Measurements from ENCODE around the gene PTPRM.

PTPRM gene

DNA sequence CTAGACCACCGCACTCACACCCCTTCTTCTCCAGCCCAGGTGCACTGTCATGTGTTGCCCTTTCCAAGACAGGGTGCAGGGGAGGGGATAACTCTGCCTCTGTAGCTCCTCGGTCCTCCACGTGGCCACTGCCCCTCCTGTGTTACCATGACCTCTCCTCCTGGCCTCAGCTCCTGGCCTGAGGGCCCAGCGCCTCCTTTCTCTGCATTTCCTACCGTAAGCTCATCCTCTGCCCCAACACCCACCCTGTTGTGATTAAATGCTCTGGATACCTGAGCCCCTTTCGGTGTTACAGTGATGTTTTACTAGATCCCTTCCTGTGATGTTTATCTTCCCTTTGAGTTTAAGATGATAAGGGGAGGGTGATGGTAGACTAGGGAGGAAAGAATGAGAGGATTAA, 242.3 kb downstream of the PTPRM start:
- DNase-seq (ENCODE audit: low read depth) = no peak

GRCh38 chr18:7809978-7810377, 242.9 kb downstream of the PTPRM start:
- no peak for DNase-seq (ENCODE audit: low read depth)

GRCh38 chr18:7812431-7813063, 245.4 kb downstream of the PTPRM start:
- DNase-seq (ENCODE audit: low read depth) = no peak

DNA sequence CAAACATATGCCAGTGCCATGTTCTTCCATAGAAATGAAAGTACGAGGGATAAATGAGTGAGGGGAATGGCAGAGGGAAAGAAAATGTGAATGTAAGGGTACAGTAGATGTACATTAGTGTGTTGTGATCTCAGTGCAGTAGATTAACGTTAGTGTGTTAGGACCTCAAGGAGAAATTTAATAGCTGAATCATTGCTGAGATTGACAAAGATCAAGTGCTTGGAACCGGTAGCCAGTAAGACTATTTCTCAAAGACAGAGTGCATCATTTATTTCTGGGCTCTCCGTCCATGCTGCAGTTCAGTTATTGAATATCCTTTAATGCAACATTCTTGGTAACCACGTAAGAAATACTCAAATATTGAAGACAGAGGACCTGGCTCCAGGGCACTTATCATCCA, 246.0 kb downstream of the PTPRM start:
- DNase-seq (ENCODE audit: low read depth) = no peak

DNA sequence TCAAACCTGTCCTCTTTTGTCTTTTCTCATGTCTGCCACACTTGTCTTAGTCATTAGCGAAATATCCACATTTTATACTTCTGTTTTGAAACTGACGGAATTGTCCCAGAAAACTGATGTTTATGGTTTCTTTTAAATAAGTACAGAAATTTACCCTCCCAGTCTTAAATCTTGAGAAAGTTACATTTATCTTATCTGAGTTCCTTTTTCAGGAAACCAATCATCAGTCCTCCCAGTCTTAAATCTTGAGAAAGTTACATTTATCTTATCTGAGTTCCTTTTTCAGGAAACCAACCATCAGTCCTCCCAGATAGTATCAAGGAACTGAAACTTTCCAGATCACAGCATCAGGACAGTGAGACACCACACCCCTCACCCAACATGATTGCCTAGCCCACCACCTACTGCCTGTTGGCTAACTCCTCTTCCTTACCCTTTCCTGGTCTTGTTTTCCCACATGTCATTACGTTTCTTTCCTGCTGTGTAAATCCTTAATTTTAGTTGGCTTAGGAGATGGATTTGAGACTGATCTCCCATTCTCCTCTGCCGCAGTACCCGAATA, 247.7 kb downstream of the PTPRM start:
- DNase-seq (ENCODE audit: low read depth) = no peak

- DNase-seq (ENCODE audit: low read depth) = no peak
Observed at GRCh38 chr18:7815787-7816186, 248.7 kb downstream of the PTPRM start.

GRCh38 chr18:7817575-7818230, 250.6 kb downstream of the PTPRM start:
- no peak for DNase-seq (ENCODE audit: low read depth)

- no peak for DNase-seq (ENCODE audit: low read depth)
Observed at GRCh38 chr18:7821784-7822183, 254.7 kb downstream of the PTPRM start.

DNA sequence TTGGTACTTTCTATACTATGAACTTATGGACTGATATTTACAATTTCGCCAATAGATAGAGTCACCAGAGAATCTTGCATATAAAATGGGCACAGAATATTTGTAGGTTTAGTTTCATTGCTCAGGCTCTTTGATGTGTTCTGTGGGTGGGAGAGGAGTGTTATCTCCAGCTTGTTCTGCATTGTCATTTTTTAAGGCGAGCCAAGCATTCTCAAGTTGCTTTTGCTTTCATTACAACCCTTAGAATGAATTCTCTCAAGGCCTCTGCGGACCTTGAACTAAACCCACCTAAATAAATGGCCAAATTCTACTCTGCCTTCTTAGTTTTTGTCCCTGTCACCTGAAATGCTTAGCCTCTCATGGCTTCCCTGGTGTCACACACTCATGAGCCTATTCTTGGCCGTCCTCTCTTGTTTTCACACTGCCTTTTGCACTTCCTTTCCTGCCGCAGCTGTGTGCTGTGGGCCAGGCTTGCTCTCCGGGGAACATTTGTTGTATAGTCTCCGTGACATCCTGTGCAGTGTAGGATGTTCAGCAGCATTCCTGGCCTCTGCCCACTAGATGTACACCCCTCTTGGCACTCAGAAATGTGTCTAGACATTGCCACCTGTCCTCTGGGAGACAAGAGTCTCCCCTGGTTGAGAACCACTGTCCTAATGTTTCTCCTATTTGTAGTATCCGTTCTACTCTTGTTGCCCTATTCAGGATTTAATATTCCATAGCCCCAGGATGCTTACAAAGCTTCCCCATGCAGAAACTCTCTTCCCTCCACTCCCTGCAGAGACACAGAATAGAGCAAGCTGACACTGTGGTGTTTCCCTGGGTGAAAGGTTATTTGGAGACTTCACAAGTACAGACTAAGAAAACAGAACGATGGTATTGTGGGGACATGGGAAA, 255.6 kb downstream of the PTPRM start:
- DNase-seq (ENCODE audit: low read depth) = no peak

GRCh38 chr18:7824970-7825369, 257.9 kb downstream of the PTPRM start:
- no peak for DNase-seq (ENCODE audit: low read depth)

DNA sequence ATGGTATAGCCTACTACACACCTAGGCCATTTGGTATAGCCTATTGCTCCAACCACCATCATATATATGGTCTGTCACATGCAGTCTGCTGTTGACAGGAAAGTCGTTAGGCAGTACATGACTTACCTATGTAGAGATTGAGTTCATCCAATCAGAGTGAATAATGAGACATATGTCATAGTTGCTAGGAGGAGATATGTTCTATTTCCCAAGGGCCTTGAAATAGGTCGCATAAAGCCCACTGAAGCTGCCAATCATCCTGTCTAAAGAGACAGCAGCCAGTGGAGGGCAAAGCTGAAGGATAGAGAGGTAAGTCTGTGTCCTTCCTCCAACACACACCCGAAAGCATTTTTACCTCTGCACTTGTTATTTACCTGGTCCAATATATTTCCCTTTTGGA, 263.4 kb downstream of the PTPRM start:
- DNase-seq (ENCODE audit: low read depth) = no peak

DNA sequence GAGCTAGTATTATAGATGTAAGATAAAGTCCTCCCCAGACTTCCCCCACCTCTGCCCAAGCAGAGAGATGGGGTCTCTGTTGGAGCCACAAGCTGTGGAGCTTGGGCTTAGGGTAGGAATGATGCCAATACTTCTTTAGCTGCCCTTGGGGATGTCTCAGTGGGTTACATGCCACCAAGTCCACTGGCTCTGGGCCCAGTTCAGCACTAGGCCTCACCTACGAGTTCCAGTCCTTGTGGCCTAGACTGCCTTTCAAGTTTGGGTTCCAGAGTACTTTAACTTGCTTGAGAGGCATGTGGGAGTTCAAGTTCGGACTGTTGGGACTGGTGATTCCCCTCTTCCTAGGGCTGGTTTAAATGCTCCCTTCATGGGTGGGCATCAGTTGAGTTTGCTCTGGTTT, 272.4 kb downstream of the PTPRM start:
- DNase-seq (ENCODE audit: low read depth) = no peak

GRCh38 chr18:7840411-7840810, 273.3 kb downstream of the PTPRM start:
- no peak for DNase-seq (ENCODE audit: low read depth)

DNA sequence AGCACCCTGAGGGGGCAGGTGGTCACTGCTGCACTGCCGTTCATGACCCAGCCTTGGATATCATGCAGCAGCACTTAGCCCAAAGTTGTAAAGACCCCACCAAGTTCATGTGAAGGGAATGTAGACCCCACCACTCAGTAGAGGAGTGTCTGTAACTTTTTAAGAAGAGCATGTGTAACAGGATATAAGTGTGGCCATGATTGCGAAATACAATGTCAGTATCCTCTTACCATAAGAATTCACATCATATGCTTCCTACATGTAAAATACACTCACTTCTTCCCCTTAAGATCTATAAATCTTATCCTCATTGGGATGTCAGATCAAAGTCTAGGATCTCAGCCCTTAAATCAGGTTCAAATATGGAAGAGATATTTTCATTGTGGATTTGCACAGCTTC, 276.9 kb downstream of the PTPRM start:
- DNase-seq (ENCODE audit: low read depth) = no peak

DNA sequence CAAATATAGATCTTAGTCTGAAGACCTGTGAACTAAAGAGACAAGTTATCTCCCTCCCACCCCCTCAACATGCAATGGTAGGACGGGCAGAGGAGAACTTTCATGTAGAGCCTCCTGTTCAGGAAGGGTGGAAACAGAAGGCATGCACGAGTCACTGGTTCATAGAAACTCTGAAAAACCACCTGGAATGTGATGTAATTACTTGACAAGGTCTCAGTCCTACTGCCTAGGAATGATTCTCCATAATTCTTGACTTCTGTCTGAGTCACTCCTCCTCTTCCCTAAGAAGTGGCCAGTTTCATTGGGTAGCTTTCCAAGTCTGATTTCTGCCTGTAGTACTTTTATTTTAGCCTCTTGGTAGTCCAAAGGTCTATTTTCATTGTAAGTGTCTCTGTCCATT, 277.3 kb downstream of the PTPRM start:
- no peak for DNase-seq (ENCODE audit: low read depth)

GRCh38 chr18:7846335-7846734, 279.2 kb downstream of the PTPRM start:
- DNase-seq (ENCODE audit: low read depth) = no peak

- DNase-seq (ENCODE audit: low read depth) = no peak
Observed at GRCh38 chr18:7847357-7848053, 280.4 kb downstream of the PTPRM start.

DNA sequence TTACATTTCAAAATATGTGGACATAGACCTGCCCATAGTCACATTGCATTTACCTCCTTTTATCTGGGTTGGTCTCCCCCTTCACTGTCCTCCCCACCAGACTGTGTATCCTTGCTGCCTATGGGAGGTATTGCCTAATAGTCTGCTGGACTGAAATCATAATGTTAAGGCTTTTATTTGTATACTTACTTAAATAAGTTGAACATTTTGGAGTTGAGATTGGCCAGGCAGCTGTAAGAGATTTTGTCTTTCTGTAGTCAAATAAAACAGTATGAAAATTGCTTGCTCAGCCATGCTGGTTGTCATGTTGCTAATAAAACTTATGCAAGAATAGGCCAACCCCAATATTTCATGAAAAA, 280.9 kb downstream of the PTPRM start:
- DNase-seq (ENCODE audit: low read depth) = no peak

DNA sequence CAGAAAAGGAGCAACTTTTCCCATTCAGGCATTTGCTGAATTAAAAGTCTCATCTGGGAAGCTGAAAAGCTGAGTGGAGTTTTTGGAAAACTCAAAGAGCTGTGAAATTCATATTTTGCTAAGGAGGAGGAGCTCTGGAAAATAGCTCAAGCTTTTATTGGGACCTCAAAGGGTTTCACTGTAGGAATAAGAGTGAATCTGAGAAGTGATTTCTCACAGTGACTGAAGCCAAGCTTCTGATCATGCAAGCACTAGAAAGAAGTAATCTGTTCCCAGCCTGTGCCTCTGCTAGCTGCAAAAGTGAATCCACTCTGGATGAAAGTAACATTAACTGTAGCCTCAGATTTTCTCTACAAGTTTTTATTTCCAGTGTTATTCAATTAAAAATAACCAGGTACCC, 283.3 kb downstream of the PTPRM start:
- DNase-seq (ENCODE audit: low read depth) = no peak

GRCh38 chr18:7855028-7855427, 287.9 kb downstream of the PTPRM start:
- no peak for DNase-seq (ENCODE audit: low read depth)

DNA sequence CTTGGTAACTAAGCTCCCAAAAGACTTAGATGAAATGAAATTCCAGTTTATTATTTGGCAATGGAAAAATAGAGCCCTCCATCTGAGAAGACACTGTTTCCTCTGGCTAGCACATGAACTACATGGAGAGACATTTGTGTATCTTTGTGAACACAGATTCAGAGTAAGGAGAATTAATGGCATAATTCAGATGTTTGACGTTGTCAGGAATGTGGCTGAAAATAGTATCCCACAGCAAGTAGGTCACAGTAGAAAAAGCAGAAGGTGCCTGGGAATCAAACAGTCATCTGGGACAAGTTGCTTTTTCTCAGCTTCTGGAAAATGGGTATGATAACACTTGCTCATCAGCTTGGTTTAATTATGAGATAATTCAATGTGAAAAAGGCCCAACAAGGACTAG, 288.6 kb downstream of the PTPRM start:
- no peak for DNase-seq (ENCODE audit: low read depth)

GRCh38 chr18:7856116-7856515, 289.0 kb downstream of the PTPRM start:
- DNase-seq (ENCODE audit: low read depth) = no peak
